ENCODE results near the gene CERK.

DNA sequence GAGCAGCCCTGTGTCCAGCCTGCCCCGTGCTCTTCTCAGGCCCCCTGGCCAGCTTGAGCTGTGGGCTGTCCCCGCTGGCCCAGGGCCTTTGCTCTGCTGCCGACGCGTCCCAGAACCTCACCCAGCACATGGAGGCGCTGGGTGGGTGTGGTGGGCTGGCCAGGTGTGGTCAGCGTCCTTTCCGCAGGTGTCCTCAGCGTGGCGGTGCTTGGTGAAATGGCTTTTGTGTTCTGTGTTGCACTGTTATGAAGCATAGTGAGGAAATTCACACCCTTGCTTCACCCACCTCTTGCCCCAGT, 80.4 kb downstream of the CERK start:
- TF ChIP-seq POLR2AphosphoS5 (IDR thresholded peaks at IDR 0.05; ENCODE audit: low read depth, low read length) (no peak), REST (IDR thresholded peaks at IDR 0.05; ENCODE audit: insufficient read depth in 1 of 2, low read depth in 2 of 2, low read length in 2 of 2) (no peak), TAF1 (IDR thresholded peaks at IDR 0.05; ENCODE audit: borderline replicate concordance, insufficient read depth, low read length) (no peak), SIN3A (IDR thresholded peaks at IDR 0.05; ENCODE audit: borderline replicate concordance, insufficient read depth, low read length) (no peak)

Data from PFSK-1 (cell line).